HepG2 (cell line): ENCODE results near the gene DDAH1. TPM values are rescaled to one million over a fixed set of nuclear protein-coding genes. Genes with fewer than 3 reads are reported as not detected.

Experiments
- CHD4 ChIP-seq: fragments of 200-600 bp; sonication (generic); IDR thresholded peaks from 2 replicates; pipeline ENCODE4 v1.7.0; 2017; ENCODE audit warnings: mild to moderate bottlenecking, low read length, borderline replicate concordance
- DPF2 ChIP-seq: sonication (generic); formaldehyde crosslinking; IDR thresholded peaks from 2 replicates; pipeline ENCODE4 v1.4.0; 2020; ENCODE audit warnings: mild to moderate bottlenecking, low read depth, missing genetic modification reagents, borderline replicate concordance
- ELF3 ChIP-seq: IDR thresholded peaks from 2 replicates; pipeline ENCODE4 v1.6.1; 2016; ENCODE audit warnings: missing genetic modification reagents, missing compliant biosample characterization
- FIP1L1 ChIP-seq: fragments of 200-400 bp; formaldehyde crosslinking; IDR thresholded peaks from 2 replicates; pipeline ENCODE4 v1.6.1; 2018; ENCODE audit warnings: low read depth, mild to moderate bottlenecking, low read length, moderate library complexity, borderline replicate concordance; ENCODE audit not compliant: insufficient read depth
- FLYWCH1 ChIP-seq: sonication (generic); formaldehyde crosslinking; IDR thresholded peaks from 2 replicates; pipeline ENCODE4 v1.8.1; 2023; ENCODE audit warnings: mild to moderate bottlenecking, missing genetic modification reagents
- FOXA3 ChIP-seq: IDR thresholded peaks from 2 replicates; pipeline ENCODE4 v1.6.1; 2016; ENCODE audit warnings: missing genetic modification reagents, missing compliant biosample characterization
- KDM1A ChIP-seq: IDR thresholded peaks from 2 replicates; pipeline ENCODE4 v1.6.1; 2016; ENCODE audit warnings: missing compliant biosample characterization
- PHF20 ChIP-seq: sonication (generic); formaldehyde crosslinking; IDR thresholded peaks from 2 replicates; pipeline ENCODE4 v1.5.0; 2020; ENCODE audit warnings: mild to moderate bottlenecking, missing genetic modification reagents
- PHF8 ChIP-seq: sonication (generic); formaldehyde crosslinking; IDR thresholded peaks from 2 replicates; pipeline ENCODE4 v1.5.0; 2020; ENCODE audit warnings: missing genetic modification reagents
- STAG1 ChIP-seq: sonication (generic); formaldehyde crosslinking; IDR thresholded peaks from 2 replicates; pipeline ENCODE4 v1.4.0; 2020; ENCODE audit warnings: missing genetic modification reagents
- YEATS4 ChIP-seq: sonication (generic); formaldehyde crosslinking; IDR thresholded peaks from 2 replicates; pipeline ENCODE4 v1.4.0; 2020; ENCODE audit warnings: missing genetic modification reagents, borderline replicate concordance
- ZFP1 ChIP-seq: IDR thresholded peaks from 2 replicates; pipeline ENCODE4 v1.6.1; 2016
- ZFP90 ChIP-seq: sonication (generic); formaldehyde crosslinking; IDR thresholded peaks from 2 replicates; pipeline ENCODE4 v1.8.0; 2022; ENCODE audit warnings: missing genetic modification reagents, mild to moderate bottlenecking, inconsistent platforms, borderline replicate concordance
- ZKSCAN5 ChIP-seq: sonication (generic); formaldehyde crosslinking; IDR thresholded peaks from 2 replicates; pipeline ENCODE4 v1.5.1; 2020; ENCODE audit warnings: mild to moderate bottlenecking, missing genetic modification reagents
- ZNF446 ChIP-seq: sonication (generic); formaldehyde crosslinking; IDR thresholded peaks from 2 replicates; pipeline ENCODE4 v1.5.0; 2020; ENCODE audit warnings: mild to moderate bottlenecking, missing genetic modification reagents
- ZSCAN9 ChIP-seq: IDR thresholded peaks from 2 replicates; pipeline ENCODE4 v1.6.1; 2016; ENCODE audit warnings: borderline replicate concordance
- polyA plus RNA-seq, 8 experiments: library from polyadenylated mRNA; depleted of rRNA in 3 of 8; stranded (reverse) in 7 of 8; unstranded in 1 of 8; fragments of >200 nt; fragmentation: Illumina TruSeq in 4 of 8; extraction: Trizol in 4 of 8; gene quantifications; 2 replicates each; pipeline versions ENCODE4 v1.2.1 to v1.2.3, GENCODE V29; 2011 to 2016; ENCODE audit warnings: low read depth in 4 of 8, missing spikeins in 1 of 8, mixed read lengths in 1 of 8; ENCODE audit not compliant: insufficient read depth in 1 of 8
- total RNA-seq, 5 experiments: library from RNA; depleted of rRNA; stranded (reverse); fragments of >200 nt; fragmentation: Illumina TruSeq; extraction: Trizol; gene quantifications; 2 replicates each; pipeline ENCODE4 v1.2.3, GENCODE V29; 2016; ENCODE audit warnings: low read depth in 1 of 5
- TF ChIP-seq, protein P1 (sequence below), 2 experiments: sonication (generic) in 1 of 2; formaldehyde crosslinking in 1 of 2; IDR thresholded peaks; 2 replicates each; pipeline versions ENCODE4 v1.5.1 to v1.6.1; 2011 to 2020; ENCODE audit warnings: borderline replicate concordance in 1 of 2, low read depth in 1 of 2, low read length in 1 of 2, mild to moderate bottlenecking in 1 of 2, missing genetic modification reagents in 1 of 2, moderate library complexity in 1 of 2
- TF ChIP-seq, protein P2 (sequence below): sonication (generic); formaldehyde crosslinking; IDR thresholded peaks from 2 replicates; pipeline ENCODE4 v1.8.1; 2023; ENCODE audit warnings: missing genetic modification reagents, inconsistent platforms, borderline replicate concordance
- TF ChIP-seq, protein P3 (sequence below): IDR thresholded peaks from 2 replicates; pipeline ENCODE4 v1.4.0; 2020; ENCODE audit warnings: mild to moderate bottlenecking, missing genetic modification reagents
- TF ChIP-seq, protein P4 (sequence below): sonication (generic); formaldehyde crosslinking; IDR thresholded peaks from 2 replicates; pipeline ENCODE4 v1.5.1; 2020; ENCODE audit warnings: mild to moderate bottlenecking, missing genetic modification reagents, borderline replicate concordance

DDAH1 gene
- total and polyA plus RNA-seq, 2 of the 13 experiments (the other 11 are each of a cell fraction or from before 2014, with no cell fraction given) = 39.7 to 64.4 TPM

DNA sequence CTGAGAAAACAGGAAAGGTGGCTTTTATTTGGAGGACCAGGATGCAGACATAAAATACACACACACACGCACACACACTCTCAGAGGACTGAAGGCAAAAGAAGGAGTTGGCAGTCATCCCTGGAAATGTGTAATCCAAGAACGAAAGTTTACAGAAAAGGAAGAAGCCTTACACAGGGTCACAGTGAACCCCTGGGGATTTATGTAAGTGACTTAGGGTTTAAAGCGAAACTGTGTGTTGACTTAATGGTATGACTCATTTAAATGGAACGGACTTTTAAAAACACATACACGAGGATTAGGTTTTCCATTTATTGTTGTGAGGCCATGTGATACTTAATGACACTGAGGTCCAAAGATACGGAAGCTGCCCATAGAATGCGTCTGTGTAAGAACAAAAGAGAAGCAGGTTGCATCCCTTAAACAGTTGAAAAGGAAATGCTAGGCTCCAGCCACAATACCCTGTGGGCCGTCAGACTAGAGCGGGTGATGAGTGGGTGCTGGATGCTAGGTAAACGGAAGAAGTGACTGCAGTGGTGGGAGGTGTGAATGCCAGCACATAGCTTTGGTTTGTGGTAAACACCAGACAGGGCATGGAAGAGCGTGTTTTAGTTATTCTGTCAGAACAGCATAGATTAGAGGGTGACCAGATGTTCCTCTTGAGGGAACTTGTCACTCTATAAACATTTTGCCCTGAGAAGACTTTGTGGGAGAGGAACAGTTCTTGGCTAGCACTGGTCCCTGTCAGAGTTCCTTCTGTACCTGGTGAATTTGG lies 166.9 kb downstream of the DDAH1 start (continued):
- no peak for TF ChIP-seq KDM1A (CRISPR knock-in tag)
- TF ChIP-seq, protein P1, sequence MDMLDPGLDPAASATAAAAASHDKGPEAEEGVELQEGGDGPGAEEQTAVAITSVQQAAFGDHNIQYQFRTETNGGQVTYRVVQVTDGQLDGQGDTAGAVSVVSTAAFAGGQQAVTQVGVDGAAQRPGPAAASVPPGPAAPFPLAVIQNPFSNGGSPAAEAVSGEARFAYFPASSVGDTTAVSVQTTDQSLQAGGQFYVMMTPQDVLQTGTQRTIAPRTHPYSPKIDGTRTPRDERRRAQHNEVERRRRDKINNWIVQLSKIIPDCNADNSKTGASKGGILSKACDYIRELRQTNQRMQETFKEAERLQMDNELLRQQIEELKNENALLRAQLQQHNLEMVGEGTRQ (IDR thresholded peaks at IDR 0.05; ENCODE audit: low read depth, low read length) = no peak
- TF ChIP-seq, protein P1 (CRISPR knock-in tag; IDR thresholded peaks at IDR 0.05; ENCODE audit: borderline replicate concordance) = no peak
- no peak for TF ChIP-seq YEATS4 (CRISPR knock-in tag)
- no peak for TF ChIP-seq PHF8 (CRISPR knock-in tag)
- TF ChIP-seq STAG1 (CRISPR knock-in tag) = no peak
- no peak for TF ChIP-seq CHD4
- no peak for TF ChIP-seq DPF2 (CRISPR knock-in tag)
- TF ChIP-seq, protein P2, sequence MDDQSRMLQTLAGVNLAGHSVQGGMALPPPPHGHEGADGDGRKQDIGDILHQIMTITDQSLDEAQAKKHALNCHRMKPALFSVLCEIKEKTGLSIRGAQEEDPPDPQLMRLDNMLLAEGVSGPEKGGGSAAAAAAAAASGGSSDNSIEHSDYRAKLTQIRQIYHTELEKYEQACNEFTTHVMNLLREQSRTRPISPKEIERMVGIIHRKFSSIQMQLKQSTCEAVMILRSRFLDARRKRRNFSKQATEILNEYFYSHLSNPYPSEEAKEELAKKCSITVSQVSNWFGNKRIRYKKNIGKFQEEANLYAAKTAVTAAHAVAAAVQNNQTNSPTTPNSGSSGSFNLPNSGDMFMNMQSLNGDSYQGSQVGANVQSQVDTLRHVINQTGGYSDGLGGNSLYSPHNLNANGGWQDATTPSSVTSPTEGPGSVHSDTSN (CRISPR knock-in tag) = no peak
- no peak for TF ChIP-seq ZKSCAN5 (CRISPR knock-in tag)
- no peak for TF ChIP-seq PHF20 (CRISPR knock-in tag)
- no peak for TF ChIP-seq ZFP90
- TF ChIP-seq ZNF446 (CRISPR knock-in tag) = no peak
- TF ChIP-seq FIP1L1 = no peak
- peak; percentile 22; the same call in 1 of the 2 replicates for TF ChIP-seq ELF3 (CRISPR knock-in tag)
- TF ChIP-seq, protein P3, sequence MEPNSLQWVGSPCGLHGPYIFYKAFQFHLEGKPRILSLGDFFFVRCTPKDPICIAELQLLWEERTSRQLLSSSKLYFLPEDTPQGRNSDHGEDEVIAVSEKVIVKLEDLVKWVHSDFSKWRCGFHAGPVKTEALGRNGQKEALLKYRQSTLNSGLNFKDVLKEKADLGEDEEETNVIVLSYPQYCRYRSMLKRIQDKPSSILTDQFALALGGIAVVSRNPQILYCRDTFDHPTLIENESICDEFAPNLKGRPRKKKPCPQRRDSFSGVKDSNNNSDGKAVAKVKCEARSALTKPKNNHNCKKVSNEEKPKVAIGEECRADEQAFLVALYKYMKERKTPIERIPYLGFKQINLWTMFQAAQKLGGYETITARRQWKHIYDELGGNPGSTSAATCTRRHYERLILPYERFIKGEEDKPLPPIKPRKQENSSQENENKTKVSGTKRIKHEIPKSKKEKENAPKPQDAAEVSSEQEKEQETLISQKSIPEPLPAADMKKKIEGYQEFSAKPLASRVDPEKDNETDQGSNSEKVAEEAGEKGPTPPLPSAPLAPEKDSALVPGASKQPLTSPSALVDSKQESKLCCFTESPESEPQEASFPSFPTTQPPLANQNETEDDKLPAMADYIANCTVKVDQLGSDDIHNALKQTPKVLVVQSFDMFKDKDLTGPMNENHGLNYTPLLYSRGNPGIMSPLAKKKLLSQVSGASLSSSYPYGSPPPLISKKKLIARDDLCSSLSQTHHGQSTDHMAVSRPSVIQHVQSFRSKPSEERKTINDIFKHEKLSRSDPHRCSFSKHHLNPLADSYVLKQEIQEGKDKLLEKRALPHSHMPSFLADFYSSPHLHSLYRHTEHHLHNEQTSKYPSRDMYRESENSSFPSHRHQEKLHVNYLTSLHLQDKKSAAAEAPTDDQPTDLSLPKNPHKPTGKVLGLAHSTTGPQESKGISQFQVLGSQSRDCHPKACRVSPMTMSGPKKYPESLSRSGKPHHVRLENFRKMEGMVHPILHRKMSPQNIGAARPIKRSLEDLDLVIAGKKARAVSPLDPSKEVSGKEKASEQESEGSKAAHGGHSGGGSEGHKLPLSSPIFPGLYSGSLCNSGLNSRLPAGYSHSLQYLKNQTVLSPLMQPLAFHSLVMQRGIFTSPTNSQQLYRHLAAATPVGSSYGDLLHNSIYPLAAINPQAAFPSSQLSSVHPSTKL = peak; percentile 72
- no peak for TF ChIP-seq FLYWCH1 (CRISPR knock-in tag)
- peak; percentile 49; the same call in 1 of the 2 replicates for TF ChIP-seq FOXA3 (CRISPR knock-in tag)
- TF ChIP-seq ZSCAN9 (CRISPR knock-in tag) = no peak
- TF ChIP-seq, protein P4, sequence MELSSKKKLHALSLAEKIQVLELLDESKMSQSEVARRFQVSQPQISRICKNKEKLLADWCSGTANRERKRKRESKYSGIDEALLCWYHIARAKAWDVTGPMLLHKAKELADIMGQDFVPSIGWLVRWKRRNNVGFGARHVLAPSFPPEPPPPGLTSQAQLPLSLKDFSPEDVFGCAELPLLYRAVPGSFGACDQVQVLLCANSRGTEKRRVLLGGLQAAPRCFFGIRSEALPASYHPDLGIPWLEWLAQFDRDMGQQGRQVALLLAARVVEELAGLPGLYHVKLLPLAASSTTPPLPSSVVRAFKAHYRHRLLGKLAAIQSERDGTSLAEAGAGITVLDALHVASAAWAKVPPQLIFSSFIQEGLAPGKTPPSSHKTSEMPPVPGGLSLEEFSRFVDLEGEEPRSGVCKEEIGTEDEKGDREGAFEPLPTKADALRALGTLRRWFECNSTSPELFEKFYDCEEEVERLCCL = no peak
- TF ChIP-seq ZFP1 (CRISPR knock-in tag) = no peak
